Measurements from ENCODE around the gene ESRRA. TPM values are rescaled to one million over a fixed set of nuclear protein-coding genes. Genes with fewer than 3 reads are reported as not detected.
A peak's percentile ranks its signal among the peaks of the same experiment; 100 is the strongest.

Gene ESRRA
- total and polyA plus RNA-seq, 2 of the 13 experiments (the other 11 are each of a cell fraction or from before 2014, with no cell fraction given) = 18.1 to 36.3 TPM

GRCh38 chr11:64305691-64306562, 603 bp downstream of the ESRRA start (continued):
- TF ChIP-seq ZSCAN31 (CRISPR knock-in tag; IDR thresholded peaks at IDR 0.05; ENCODE audit: low read depth) (0 out of 2 replicates have a peak, but pooled peaks have one; percentile 48), MAX (IDR thresholded peaks at IDR 0.05) (peak; percentile 76), ZNF367 (CRISPR knock-in tag; IDR thresholded peaks at IDR 0.05; ENCODE audit: borderline replicate concordance) (no peak), KLF6 (CRISPR knock-in tag; IDR thresholded peaks at IDR 0.05) (no peak), ZNF766 (CRISPR knock-in tag; IDR thresholded peaks at IDR 0.05; ENCODE audit: borderline replicate concordance) (peak; percentile 3; the same call in 1 of the 2 replicates), NRL (CRISPR knock-in tag; IDR thresholded peaks at IDR 0.05; ENCODE audit: borderline replicate concordance) (no peak; the same call in 1 of the 2 replicates), HNF4A (CRISPR knock-in tag; IDR thresholded peaks at IDR 0.05) (peak; percentile 44; the same call in 1 of the 2 replicates), DR1 (CRISPR knock-in tag; IDR thresholded peaks at IDR 0.05) (peak; percentile 53; the same call in 1 of the 2 replicates), RBM39 (IDR thresholded peaks at IDR 0.05; ENCODE audit: low read depth, low read length, poor library complexity, severe bottlenecking) (peak; percentile 61), POLR2AphosphoS5 (IDR thresholded peaks at IDR 0.05; ENCODE audit: low read depth, low read length) (peak; percentile 47; the same call in 1 of the 2 replicates), HOXA5 (CRISPR knock-in tag; IDR thresholded peaks at IDR 0.05) (0 out of 2 replicates have a peak, but pooled peaks have one; percentile 30), CENPT (CRISPR knock-in tag; IDR thresholded peaks at IDR 0.05; ENCODE audit: low read depth) (0 out of 2 replicates have a peak, but pooled peaks have one; percentile 31), ZNF337 (CRISPR knock-in tag; IDR thresholded peaks at IDR 0.05; ENCODE audit: borderline replicate concordance, low read depth) (peak; percentile 63; the same call in 1 of the 2 replicates), POLR2A (IDR thresholded peaks at IDR 0.05; ENCODE audit: insufficient read depth in 1 of 2, low read depth in 2 of 2, low read length in 2 of 2) (peak in 1 of 2 experiments; percentile 67; a peak in 2 of 4 replicates), FOXC1 (CRISPR knock-in tag; IDR thresholded peaks at IDR 0.05; ENCODE audit: borderline replicate concordance) (no peak), PAWR (CRISPR knock-in tag; IDR thresholded peaks at IDR 0.05; ENCODE audit: borderline replicate concordance) (no peak), ETV5 (CRISPR knock-in tag; IDR thresholded peaks at IDR 0.05; ENCODE audit: borderline replicate concordance) (peak; percentile 50; the same call in 1 of the 2 replicates), SRSF9 (IDR thresholded peaks at IDR 0.05; ENCODE audit: borderline replicate concordance, insufficient read depth, low read depth, low read length, poor library complexity, severe bottlenecking) (no peak), BCL6 (CRISPR knock-in tag; IDR thresholded peaks at IDR 0.05) (no peak), IKZF5 (CRISPR knock-in tag; IDR thresholded peaks at IDR 0.05) (peak; percentile 42; the same call in 1 of the 2 replicates)
- TF ChIP-seq, protein P1, sequence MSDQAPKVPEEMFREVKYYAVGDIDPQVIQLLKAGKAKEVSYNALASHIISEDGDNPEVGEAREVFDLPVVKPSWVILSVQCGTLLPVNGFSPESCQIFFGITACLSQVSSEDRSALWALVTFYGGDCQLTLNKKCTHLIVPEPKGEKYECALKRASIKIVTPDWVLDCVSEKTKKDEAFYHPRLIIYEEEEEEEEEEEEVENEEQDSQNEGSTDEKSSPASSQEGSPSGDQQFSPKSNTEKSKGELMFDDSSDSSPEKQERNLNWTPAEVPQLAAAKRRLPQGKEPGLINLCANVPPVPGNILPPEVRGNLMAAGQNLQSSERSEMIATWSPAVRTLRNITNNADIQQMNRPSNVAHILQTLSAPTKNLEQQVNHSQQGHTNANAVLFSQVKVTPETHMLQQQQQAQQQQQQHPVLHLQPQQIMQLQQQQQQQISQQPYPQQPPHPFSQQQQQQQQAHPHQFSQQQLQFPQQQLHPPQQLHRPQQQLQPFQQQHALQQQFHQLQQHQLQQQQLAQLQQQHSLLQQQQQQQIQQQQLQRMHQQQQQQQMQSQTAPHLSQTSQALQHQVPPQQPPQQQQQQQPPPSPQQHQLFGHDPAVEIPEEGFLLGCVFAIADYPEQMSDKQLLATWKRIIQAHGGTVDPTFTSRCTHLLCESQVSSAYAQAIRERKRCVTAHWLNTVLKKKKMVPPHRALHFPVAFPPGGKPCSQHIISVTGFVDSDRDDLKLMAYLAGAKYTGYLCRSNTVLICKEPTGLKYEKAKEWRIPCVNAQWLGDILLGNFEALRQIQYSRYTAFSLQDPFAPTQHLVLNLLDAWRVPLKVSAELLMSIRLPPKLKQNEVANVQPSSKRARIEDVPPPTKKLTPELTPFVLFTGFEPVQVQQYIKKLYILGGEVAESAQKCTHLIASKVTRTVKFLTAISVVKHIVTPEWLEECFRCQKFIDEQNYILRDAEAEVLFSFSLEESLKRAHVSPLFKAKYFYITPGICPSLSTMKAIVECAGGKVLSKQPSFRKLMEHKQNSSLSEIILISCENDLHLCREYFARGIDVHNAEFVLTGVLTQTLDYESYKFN (CRISPR knock-in tag; conservative IDR thresholded peaks at IDR 0.05) = peak; percentile 55
